Heart left ventricle (tissue), 16 donors: ENCODE data around the gene ANAPC2. TPM values are rescaled to one million over a fixed set of nuclear protein-coding genes. Genes with fewer than 3 reads are reported as not detected.

Experiments used
- ATAC-seq, 4 donors: fragments of 200-7000 bp; cut with Tn5 transposase; one replicate each; pipeline ENCODE4 v1.9.1; 2020 to 2022; ENCODE audit warnings: moderate library complexity in 4 of 4, mild to moderate bottlenecking in 3 of 4, moderate number of reproducible peaks in 1 of 4
- DNase-seq, 5 donors: peaks; one replicate each; pipeline ENCODE4 v3.0.0-alpha.2; 2020
- H3K27ac ChIP-seq, 12 donors: fragments of 200-600 bp; sonication (generic) in 4 of 12; one replicate each; pipeline versions ENCODE4 v1.5.0 to v1.8.0; 2016 to 2022; ENCODE audit warnings: mild to moderate bottlenecking in 2 of 12
- H3K27me3 ChIP-seq, 9 donors: fragments of 200-600 bp; sonication (generic) in 2 of 9; one replicate each; pipeline versions ENCODE4 v1.5.1 to v1.8.0; 2016 to 2022; ENCODE audit warnings: mild to moderate bottlenecking in 3 of 9
- H3K36me3 ChIP-seq, 9 donors: fragments of 200-600 bp; sonication (generic) in 2 of 9; one replicate each; pipeline versions ENCODE4 v1.5.0 to v1.8.0; 2018 to 2022; ENCODE audit warnings: mild to moderate bottlenecking in 2 of 9
- H3K4me1 ChIP-seq, 12 donors: fragments of 200-600 bp; sonication (generic) in 4 of 12; one replicate each; pipeline versions ENCODE4 v1.5.0 to v1.8.0; 2016 to 2022; ENCODE audit warnings: mild to moderate bottlenecking in 3 of 12
- H3K4me3 ChIP-seq, 12 donors: fragments of 200-600 bp; sonication (generic) in 4 of 12; one replicate each; pipeline versions ENCODE4 v1.5.0 to v1.8.0; 2017 to 2022; ENCODE audit warnings: mild to moderate bottlenecking in 9 of 12, moderate library complexity in 4 of 12
- H3K9me3 ChIP-seq, 12 donors: fragments of 200-600 bp; sonication (generic) in 4 of 12; one replicate each; pipeline versions ENCODE4 v1.5.0 to v1.8.0; 2016 to 2022; ENCODE audit warnings: mild to moderate bottlenecking in 1 of 12
- CTCF ChIP-seq, 12 donors: fragments of 200-600 bp; sonication (generic) in 4 of 12; IDR thresholded peaks; one replicate each; pipeline versions ENCODE4 v1.5.0 to v1.8.0; 2018 to 2022; ENCODE audit warnings: antibody characterized with exemption in 12 of 12, mild to moderate bottlenecking in 5 of 12
- POLR2A ChIP-seq, 2 donors: fragments of 450-650 bp; IDR thresholded peaks; one replicate each; pipeline ENCODE4 v1.6.1; 2017; ENCODE audit warnings: antibody characterized with exemption in 2 of 2, mild to moderate bottlenecking in 2 of 2, moderate library complexity in 2 of 2
- WGBS, 4 donors: extraction: QIAGEN DNeasy Blood & Tissue Kit in 2 of 4; methylation state at CpG; one replicate each; pipeline versions ENCODE4 v1.1.5 to v1.1.7; 2013 to 2018; 5-methylcytosine and 5-hydroxymethylcytosine counted together
- intact Hi-C, 10 donors: fragments of 100-400 bp; cut with DNase I; formaldehyde crosslinking; loops; one replicate each; pipeline versions ENCODE4 v1.11.1 to v1.14.2; 2022
- long read RNA-seq, 3 donors: library from polyadenylated mRNA; unstranded; transcript quantifications; one replicate each; pipeline ENCODE4 v2.0.0, GENCODE V29; 2020 to 2021
- polyA plus RNA-seq, 2 donors: library from polyadenylated mRNA; stranded (reverse); fragments of 200-250 nt; gene quantifications; one replicate each; pipeline ENCODE4 v1.2.3, GENCODE V29; 2013
- total RNA-seq, 9 donors: library from RNA; depleted of rRNA in 2 of 9; stranded (reverse); fragments of >200 nt in 2 of 9; fragmentation: NEBNext Ultra II Directional in 3 of 9; extraction: Animal tissue kit (Norgen Biotek cat#: 25700) in 3 of 9; gene quantifications; one replicate each; pipeline versions ENCODE4 v1.1.0 to v1.2.4, GENCODE V29; 2016 to 2023
- donor health status: ischemic (EF 13 %, LVEDD 7.1; RV severe dilation, severe dysfunction).
- donor health status: healthy with polysubstance abuse.
- donor health status: DM: no; HTN: yes; CAD: no.
- donor health status: DM: no; HTN: no; CAD: no.
- donor health status: ischemic (EF 25% LVEDD 6.9; RV normal size, moderate dysfunction).
- donor health status: ischemic (EF 25% LVEDD 5.7; RV mildly dilated, moderate dysfunction).
- donor health status: healthy.
- donor health status: DM: yes; HTN: yes; CAD: no.
- donor health status: ischemic (EF 35%, LVEDD 5.7; RV mildly dilated, moderate dysfunction).
- donor health status: nonischemic (EF 11% LVEDD 7.7; RV severe dilation, severe dysfunction).
- donor health status: DM: yes; HTN: yes; CAD: no.
- donor health status: PGD.
- donor health status: ischemic (EF 29% LVEDD 5.4; RV normal size, mild dysfunction).
- donor health status: nonischemic (EF 23%, LVEDD 6.1; RV moderate dilation, normal function).

Gene ANAPC2, protein sequence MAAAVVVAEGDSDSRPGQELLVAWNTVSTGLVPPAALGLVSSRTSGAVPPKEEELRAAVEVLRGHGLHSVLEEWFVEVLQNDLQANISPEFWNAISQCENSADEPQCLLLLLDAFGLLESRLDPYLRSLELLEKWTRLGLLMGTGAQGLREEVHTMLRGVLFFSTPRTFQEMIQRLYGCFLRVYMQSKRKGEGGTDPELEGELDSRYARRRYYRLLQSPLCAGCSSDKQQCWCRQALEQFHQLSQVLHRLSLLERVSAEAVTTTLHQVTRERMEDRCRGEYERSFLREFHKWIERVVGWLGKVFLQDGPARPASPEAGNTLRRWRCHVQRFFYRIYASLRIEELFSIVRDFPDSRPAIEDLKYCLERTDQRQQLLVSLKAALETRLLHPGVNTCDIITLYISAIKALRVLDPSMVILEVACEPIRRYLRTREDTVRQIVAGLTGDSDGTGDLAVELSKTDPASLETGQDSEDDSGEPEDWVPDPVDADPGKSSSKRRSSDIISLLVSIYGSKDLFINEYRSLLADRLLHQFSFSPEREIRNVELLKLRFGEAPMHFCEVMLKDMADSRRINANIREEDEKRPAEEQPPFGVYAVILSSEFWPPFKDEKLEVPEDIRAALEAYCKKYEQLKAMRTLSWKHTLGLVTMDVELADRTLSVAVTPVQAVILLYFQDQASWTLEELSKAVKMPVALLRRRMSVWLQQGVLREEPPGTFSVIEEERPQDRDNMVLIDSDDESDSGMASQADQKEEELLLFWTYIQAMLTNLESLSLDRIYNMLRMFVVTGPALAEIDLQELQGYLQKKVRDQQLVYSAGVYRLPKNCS
- total RNA-seq (10 to 100 TPM; 14.3 to 35.9 (median 28.9) TPM), polyA plus RNA-seq (10 to 100 TPM; 26.6 to 33.4 TPM)
- long read RNA-seq, donor 1, transcript ANAPC2-201 (13 exons, 2,632 nt), result major isoform, 9 of 19 reads
- long read RNA-seq, donor 1, partial matches to known transcripts, result 6 of 19 reads
- long read RNA-seq, donor 1, other reads (novel, unspliced or antisense), result 4 of 19 reads
- long read RNA-seq, donor 2, transcript ANAPC2-201 (13 exons, 2,632 nt), result major isoform, 6 of 21 reads
- long read RNA-seq, donor 2, partial matches to known transcripts, result 10 of 21 reads
- long read RNA-seq, donor 2, other reads (novel, unspliced or antisense), result 5 of 21 reads
- long read RNA-seq, donor 3, transcript ANAPC2-201 (13 exons, 2,632 nt), result major isoform, 8 of 17 reads
- long read RNA-seq, donor 3, partial matches to known transcripts, result 6 of 17 reads
- long read RNA-seq, donor 3, other reads (novel, unspliced or antisense), result 3 of 17 reads

DNA sequence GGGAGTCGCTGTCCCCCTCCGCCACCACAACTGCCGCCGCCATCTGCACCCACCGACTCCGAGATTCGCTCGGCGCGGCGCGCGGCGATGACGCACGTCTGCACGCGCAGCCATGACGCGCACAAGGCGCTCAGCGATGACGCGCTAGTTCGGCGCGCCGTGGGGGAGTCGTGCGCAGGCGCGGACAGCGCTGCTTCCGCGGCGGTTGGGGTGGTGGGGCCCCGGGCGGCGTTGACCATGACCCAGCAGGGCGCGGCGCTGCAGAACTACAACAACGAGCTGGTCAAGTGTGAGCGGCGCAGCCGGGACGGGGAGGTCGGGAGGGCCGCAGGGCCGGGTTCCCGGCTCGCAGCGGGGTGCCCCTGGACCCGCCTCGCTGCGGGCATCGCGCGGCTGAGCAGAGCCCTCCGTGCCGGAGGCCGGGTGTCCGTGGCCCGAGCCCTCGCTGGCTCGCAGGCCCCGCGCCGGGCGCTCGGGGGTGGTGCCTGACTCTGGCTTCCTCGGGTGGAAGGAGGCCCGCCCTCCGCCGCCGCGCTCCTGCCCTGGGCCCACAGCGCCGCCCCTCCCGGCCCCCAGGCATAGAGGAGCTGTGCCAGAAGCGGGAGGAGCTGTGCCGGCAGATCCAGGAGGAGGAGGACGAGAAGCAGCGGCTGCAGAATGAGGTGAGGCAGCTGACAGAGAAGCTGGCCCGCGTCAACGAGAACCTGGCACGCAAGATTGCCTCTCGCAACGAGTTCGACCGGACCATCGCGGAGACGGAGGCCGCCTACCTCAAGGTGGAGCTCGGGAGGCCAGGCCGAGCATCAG lies at the start of gene ANAPC2, which contains the start of gene SSNA1:
Gene ANAPC2 (minus strand): TSS at position 71 of the 807 bp plus-strand sequence. CDS start 28 bp downstream, at position 43.
Gene SSNA1 (plus strand): TSS at position 187 of the 807 bp plus-strand sequence. CDS start 51 bp downstream, at position 238.
- Histone ChIP-seq H3K4me1 (peaks cover 18 to 75% (median 42%) of the 10 kb centered on the region in 12 donors), H3K9me3 (no peaks in the 10 kb centered on the region), H3K27me3 (no peaks in the 10 kb centered on the region), H3K27ac (peak within 1 kb of the TSS; percentile 92 to 99 (median 99)), H3K4me3 (peak within 1 kb of the TSS; percentile 68 to 100 (median 90)), H3K36me3 (peaks cover 0 to 60% (median 36%) of the 10 kb centered on the region in 9 donors)
- 0 to 1% (median 0%) methylated on average over 40 to 98 of the region's 98 CpGs for WGBS, 4 donors
- TF ChIP-seq CTCF (IDR thresholded peaks at IDR 0.05) (peak in 9 of 12 donors; percentile 16 to 42 (median 29)), POLR2A (IDR thresholded peaks at IDR 0.05) (peak in 1 of 2 donors; percentile 95)
- intact Hi-C loops, result loop anchor here (1.0 to 10.0 kb wide), 7 partner anchors 12 to 74 kb away; partner anchors contain the start of genes CYSRT1 (in 4 of the 10), RNF224 (in 4 of the 10), RNF208 (in 2 of the 10) and DPP7 (in 1 of the 10)
- DNase-seq, result peak; percentile 91 to 97 (median 93)
- peak; percentile 72 to 91 (median 90) for ATAC-seq

DNA sequence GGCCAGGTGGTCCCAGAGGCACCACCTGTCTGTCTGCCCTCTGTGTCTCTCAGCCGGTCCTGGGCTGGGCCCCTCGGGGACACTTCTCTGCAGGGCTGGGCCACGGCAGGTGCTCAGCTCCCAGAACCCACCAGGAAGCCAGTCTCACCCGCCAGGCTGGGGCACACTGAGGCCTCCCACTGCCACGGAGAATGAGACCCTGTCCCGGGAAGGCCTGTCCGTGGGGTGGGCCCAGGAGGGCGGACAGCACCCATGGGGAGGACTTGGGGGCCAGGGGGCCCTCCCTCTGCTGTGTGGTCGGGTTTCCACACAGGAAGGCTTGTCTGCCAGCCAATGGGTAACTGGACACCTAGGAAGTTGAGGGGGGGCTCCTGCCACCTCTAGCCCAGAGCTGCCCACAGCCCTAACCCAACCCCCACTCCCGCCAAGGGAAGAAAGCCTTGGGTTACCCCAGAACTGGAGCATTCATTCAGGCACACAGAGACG lies 48.6 kb upstream of the ANAPC2 start:
- ATAC-seq (no peak), DNase-seq (no peak)
- Histone ChIP-seq H3K27ac (peak overlapping the region in 2 of 12 donors; percentile 9 to 37), H3K4me1 (peaks cover 0 to 53% (median 28%) of the 10 kb centered on the region in 12 donors), H3K4me3 (peak overlapping the region in 8 of 12 donors; percentile 23 to 41 (median 32)), H3K9me3 (no peaks in the 10 kb centered on the region), H3K36me3 (peaks cover 0 to 3% (median under 1%) of the 10 kb centered on the region in 9 donors), H3K27me3 (peaks cover 0 to 15% (median 9%) of the 10 kb centered on the region in 9 donors)
- WGBS, 4 donors, result 43 to 92% (median 72%) methylated on average over 2 to 11 of the region's 11 CpGs
- TF ChIP-seq POLR2A (IDR thresholded peaks at IDR 0.05) (no peak), CTCF (IDR thresholded peaks at IDR 0.05) (no peak)
- intact Hi-C loops, result loop anchor here in 2 of 10 donors (5.0 to 10.0 kb wide), 2 partner anchors 120 to 452 kb away; no protein-coding TSS in a partner anchor
